K562 treated with DMSO at 1 percent for 4 hours (cell line): ENCODE data around the gene GMPPB. TPM values are rescaled to one million over a fixed set of nuclear protein-coding genes. Genes with fewer than 3 reads are reported as not detected.

ENCODE experiments used
- total RNA-seq: library from RNA; unstranded; fragments of 300-600 nt; gene quantifications from 2 replicates; pipeline ENCODE4 v1.2.3, GENCODE V29; 2022; ENCODE audit not compliant: insufficient read depth

The GMPPB gene
- total RNA-seq, result 15.8 and 18.0 TPM in 2 replicates

GRCh38 chr3:49723628-49724551 is at the start of gene GMPPB:
Gene GMPPB (minus strand): TSS chr3:49723951. CDS start chr3:49723726, 225 bp downstream.

DNA sequence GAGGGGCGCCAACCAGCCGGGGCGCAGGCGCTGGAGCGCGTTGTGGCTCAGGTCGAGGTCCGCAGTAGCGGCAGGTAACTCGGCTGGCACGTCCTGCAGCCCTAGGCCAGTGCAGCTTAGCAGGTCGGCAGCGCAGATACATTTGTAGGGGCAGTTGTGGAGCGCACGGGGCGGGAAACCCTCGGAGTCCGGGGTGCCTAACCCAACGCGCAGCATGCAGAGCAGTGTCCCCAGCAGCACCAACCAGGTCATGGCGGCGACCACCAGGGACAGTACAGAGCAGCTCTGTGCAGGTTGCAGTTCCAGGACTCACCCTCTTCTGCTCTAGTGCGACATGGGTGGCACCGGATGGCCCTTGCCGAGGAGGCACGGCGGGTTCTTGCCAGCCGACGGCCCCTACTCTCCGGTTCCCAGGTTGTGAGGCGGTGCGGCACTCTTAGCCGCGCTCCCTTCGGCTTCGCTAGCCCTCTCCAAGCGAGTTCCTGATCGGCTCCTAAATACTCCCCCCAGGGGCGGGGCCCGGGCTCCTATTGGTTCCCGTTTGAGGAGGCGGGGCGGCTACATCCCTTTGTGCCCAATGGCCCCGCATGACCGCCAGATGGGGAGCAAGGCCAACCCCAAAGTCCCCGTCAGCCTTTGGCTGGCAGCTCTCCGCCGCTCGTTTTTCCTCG is 4.4 kb downstream of the GMPPB start, which contains the start of gene AMIGO3:
Gene AMIGO3 (minus strand): TSS at position 471 of the 671 bp plus-strand sequence. CDS start 219 bp downstream, at position 252.

DNA sequence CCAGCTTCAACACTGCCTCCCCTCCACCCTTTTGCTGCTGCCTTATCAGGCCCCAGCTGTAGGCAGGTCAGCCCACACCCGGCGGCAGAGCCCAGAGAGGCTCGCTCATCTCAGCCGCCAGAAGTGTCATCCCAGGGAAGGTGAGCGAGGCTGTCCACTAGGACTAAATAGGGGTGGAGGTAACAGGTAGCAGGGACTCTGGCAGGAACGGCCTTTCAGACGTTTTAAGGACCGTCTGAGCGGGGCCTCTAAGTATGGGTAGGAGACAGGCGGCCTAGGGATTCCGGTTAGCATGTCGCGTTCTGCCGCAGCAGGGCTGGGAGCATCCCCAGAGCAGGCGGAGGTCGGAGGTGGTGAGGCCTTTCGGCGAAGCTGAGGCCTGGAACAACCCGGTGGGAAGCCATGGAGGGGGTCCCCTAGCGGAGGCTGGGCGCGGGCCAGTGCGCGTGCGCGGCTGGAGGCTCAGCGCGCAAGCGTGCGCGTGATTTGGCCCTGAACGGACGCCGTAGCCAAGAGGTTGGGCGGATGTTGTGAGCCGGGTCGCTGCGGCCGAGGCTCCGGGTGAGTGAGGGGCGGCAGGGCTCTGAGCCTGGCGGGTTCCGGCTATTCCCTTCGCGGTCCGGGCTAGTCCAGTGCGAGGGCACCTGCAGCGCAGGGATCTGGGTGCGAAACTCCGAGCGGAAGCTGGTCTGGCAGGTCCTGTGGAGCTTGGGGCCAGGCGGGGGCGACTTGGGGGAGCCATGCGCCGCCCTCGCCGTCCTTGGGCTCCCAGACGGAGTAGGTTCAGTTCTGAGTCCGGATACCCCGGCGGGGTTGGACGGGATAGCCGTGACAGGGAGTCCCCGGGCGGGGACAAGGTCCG is 34.5 kb downstream of the GMPPB start, which contains the start of the genes MST1 and RNF123:
Gene MST1 (minus strand): TSS at position 429 of the 862 bp plus-strand sequence. CDS start 783 bp downstream, outside the sequence.
Gene RNF123 (plus strand): TSS at position 512 of the 862 bp plus-strand sequence. CDS start 1,609 bp downstream, outside the sequence.

DNA sequence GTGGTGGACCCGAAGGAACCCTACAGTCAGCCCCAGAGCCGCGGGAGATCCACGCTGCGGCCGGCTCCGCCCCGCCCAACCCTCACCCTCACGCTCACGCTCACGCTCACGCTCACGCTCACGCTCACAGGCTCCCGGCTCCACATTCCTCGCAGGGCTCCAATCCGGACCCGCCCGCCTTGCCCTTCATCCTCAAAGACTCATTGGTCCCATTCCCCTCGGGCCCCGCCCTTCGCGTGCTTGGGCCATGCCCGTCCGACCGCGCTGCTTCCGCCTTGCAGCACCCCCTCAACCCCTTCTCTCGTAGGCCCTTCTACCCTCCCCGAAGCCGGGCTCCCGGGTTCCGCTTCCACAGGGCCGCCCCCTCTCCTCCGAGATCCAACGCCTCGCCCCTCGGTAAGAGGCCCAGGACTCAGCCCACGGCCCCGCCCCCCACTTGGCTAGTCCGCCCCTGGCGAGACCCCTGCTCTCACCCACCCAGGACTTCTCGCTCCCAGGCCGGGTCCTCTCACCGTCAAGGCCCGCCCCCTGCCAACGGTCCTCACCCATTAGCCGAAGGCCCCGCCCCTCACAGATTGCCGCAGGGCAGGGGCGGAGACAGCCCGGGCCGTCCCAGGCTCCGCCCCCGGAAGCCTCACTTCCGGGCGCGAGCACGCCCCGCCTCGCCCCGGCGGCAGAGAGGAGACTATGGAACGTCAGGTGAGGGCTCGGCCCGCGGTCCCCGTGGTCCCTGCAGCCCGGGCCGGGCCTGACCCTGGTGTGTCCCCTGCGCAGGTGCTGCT is 49.8 kb downstream of the GMPPB start, which contains the start of gene APEH:
Gene APEH (plus strand): TSS at position 637 of the 782 bp plus-strand sequence. CDS start 51 bp downstream, at position 688.

Other genes starting within 250 kb of the GMPPB start
- gene BSN, start 169.5 kb downstream of the GMPPB start, total RNA-seq, result 0.07 and 0.21 TPM in 2 replicates
- 124 and 159 TPM in 2 replicates for gene APEH, start 49.6 kb downstream of the GMPPB start, total RNA-seq
- gene MST1, start 34.5 kb downstream of the GMPPB start, total RNA-seq, result 3.2 and 3.6 TPM in 2 replicates
- 28.8 and 30.5 TPM in 2 replicates for gene RNF123, start 34.4 kb downstream of the GMPPB start, total RNA-seq
- gene AMIGO3, start 4.3 kb downstream of the GMPPB start, total RNA-seq, result 8.8 and 9.6 TPM in 2 replicates
- gene IP6K1, start 62.6 kb upstream of the GMPPB start, total RNA-seq, result 23.4 and 31.7 TPM in 2 replicates
- gene CDHR4, start 75.9 kb upstream of the GMPPB start, total RNA-seq, result not detected in 2 replicates
- 1.3 and 2.2 TPM in 2 replicates for gene INKA1, start 79.3 kb upstream of the GMPPB start, total RNA-seq
- gene UBA7, start 90.0 kb upstream of the GMPPB start, total RNA-seq, result 12.6 and 16.8 TPM in 2 replicates
- 20.6 and 23.4 TPM in 2 replicates for gene TRAIP, start 132.6 kb upstream of the GMPPB start, total RNA-seq
- gene CAMKV, start 146.0 kb upstream of the GMPPB start, total RNA-seq, result 0.25 TPM in 1 of 2 replicates, not detected in the other
- 2.8 and 9.8 TPM in 2 replicates for gene MST1R, start 179.9 kb upstream of the GMPPB start, total RNA-seq
- 11.2 and 14.9 TPM in 2 replicates for gene MON1A, start 205.9 kb upstream of the GMPPB start, total RNA-seq
- 23.5 and 29.2 TPM in 2 replicates for gene RBM6, start 216.2 kb upstream of the GMPPB start, total RNA-seq